ENCODE data around the gene PCDH9.

DNA sequence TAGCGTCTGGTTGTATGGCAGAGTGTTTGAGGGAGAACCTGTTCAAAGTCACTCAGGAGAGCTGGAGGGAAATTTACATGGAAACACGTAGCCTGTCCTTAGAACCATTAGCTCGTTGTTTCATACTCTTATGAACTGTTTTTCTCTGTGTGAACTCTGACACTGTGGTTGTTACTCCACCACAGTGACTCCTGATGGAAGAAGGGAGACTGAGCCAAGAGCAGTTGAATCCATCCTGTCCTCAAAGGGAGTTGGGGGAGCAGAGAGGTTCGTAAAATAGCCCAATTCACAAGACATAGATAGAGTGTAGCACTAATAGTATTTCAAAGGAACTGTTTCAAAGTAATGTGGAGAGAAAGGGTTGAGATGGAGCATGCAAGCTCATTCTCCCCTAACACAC, 964.8 kb downstream of the PCDH9 start:
- TF ChIP-seq, protein P1, sequence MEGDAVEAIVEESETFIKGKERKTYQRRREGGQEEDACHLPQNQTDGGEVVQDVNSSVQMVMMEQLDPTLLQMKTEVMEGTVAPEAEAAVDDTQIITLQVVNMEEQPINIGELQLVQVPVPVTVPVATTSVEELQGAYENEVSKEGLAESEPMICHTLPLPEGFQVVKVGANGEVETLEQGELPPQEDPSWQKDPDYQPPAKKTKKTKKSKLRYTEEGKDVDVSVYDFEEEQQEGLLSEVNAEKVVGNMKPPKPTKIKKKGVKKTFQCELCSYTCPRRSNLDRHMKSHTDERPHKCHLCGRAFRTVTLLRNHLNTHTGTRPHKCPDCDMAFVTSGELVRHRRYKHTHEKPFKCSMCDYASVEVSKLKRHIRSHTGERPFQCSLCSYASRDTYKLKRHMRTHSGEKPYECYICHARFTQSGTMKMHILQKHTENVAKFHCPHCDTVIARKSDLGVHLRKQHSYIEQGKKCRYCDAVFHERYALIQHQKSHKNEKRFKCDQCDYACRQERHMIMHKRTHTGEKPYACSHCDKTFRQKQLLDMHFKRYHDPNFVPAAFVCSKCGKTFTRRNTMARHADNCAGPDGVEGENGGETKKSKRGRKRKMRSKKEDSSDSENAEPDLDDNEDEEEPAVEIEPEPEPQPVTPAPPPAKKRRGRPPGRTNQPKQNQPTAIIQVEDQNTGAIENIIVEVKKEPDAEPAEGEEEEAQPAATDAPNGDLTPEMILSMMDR (IDR thresholded peaks at IDR 0.05), result no peak
- no peak for TF ChIP-seq POLR2A (IDR thresholded peaks at IDR 0.05)

Measured in thyroid gland (tissue), 4 donors.